H1 (cell line): Measurements from ENCODE around the gene TTBK1. TPM values are rescaled to one million over a fixed set of nuclear protein-coding genes. Genes with fewer than 3 reads are reported as not detected.
A peak's percentile ranks its signal among the peaks of the same experiment; 100 is the strongest.

Source experiments
- BRCA1 ChIP-seq: IDR thresholded peaks from 2 replicates; pipeline ENCODE4 v1.6.1; 2012; ENCODE audit warnings: low read depth, low read length, improper control_type of control experiment
- EP300 ChIP-seq, 2 experiments: IDR thresholded peaks; 1 replicate in 1 of 2; 2 replicates in 1 of 2; pipeline ENCODE4 v1.6.1; 2011 to 2012; ENCODE audit warnings: low read depth in 2 of 2, low read length in 2 of 2, mild to moderate bottlenecking in 2 of 2, borderline replicate concordance in 1 of 2, inconsistent platforms in 1 of 2, moderate library complexity in 1 of 2
- KDM1A ChIP-seq: fragments of 200-600, 300-600 bp; sonication (generic); IDR thresholded peaks from 2 replicates; pipeline ENCODE4 v1.7.1; 2016; ENCODE audit warnings: mild to moderate bottlenecking, low read length, borderline replicate concordance
- KDM4A ChIP-seq: IDR thresholded peaks from one replicate; pipeline ENCODE4 v1.7.1; 2012; ENCODE audit warnings: low read depth, mild to moderate bottlenecking, moderate library complexity, low read length, inconsistent platforms; ENCODE audit not compliant: severe bottlenecking
- KDM5A ChIP-seq: fragments of 200-600 bp; IDR thresholded peaks from 2 replicates; pipeline ENCODE4 v1.7.1; 2012; ENCODE audit warnings: mild to moderate bottlenecking, low read length, inconsistent platforms, mixed read lengths
- MAFK ChIP-seq: IDR thresholded peaks from 2 replicates; pipeline ENCODE4 v1.6.1; 2012; ENCODE audit warnings: low read depth, mild to moderate bottlenecking, improper control_type of control experiment, low read length
- PHF8 ChIP-seq: fragments of 200-600 bp; sonication (generic); conservative IDR thresholded peaks from 2 replicates; pipeline ENCODE4 v1.7.1; 2012; ENCODE audit warnings: low read depth, mild to moderate bottlenecking, inconsistent platforms, low read length, moderate library complexity
- RBBP5 ChIP-seq: IDR thresholded peaks from 2 replicates; pipeline ENCODE4 v1.7.1; 2012; ENCODE audit warnings: low read depth, mild to moderate bottlenecking, inconsistent platforms, low read length, moderate library complexity, borderline replicate concordance
- RNF2 ChIP-seq: fragments of 200-900, 300-1000 bp; sonication (generic); IDR thresholded peaks from 2 replicates; pipeline ENCODE4 v1.7.1; 2016; ENCODE audit warnings: borderline replicate concordance, low read depth, mild to moderate bottlenecking, antibody characterized with exemption, low read length; ENCODE audit not compliant: poor library complexity, severe bottlenecking; ENCODE audit errors: missing control alignments
- SUZ12 ChIP-seq: fragments of 200-600 bp; sonication (generic); IDR thresholded peaks from 2 replicates; pipeline ENCODE4 v1.6.1; 2012; ENCODE audit warnings: mild to moderate bottlenecking, inconsistent platforms, low read length, moderate library complexity, mixed read lengths
- polyA plus RNA-seq, 7 experiments: library from polyadenylated mRNA; depleted of rRNA in 3 of 7; stranded (reverse) in 5 of 7; unstranded in 2 of 7; fragments of >200 nt in 5 of 7; fragments of 200-250 nt in 2 of 7; gene quantifications; 1 replicate in 5 of 7; 2 replicates in 1 of 7; 4 replicates in 1 of 7; pipeline versions ENCODE4 v1.2.1 to v1.2.3, GENCODE V29; 2011 to 2013; ENCODE audit warnings: missing spikeins in 2 of 7, mixed read lengths in 2 of 7
- total RNA-seq: library from RNA; stranded (reverse); fragmentation: NEBNext Ultra II Directional; extraction: Animal tissue kit (Norgen Biotek cat#: 25700); gene quantifications from 2 replicates; pipeline ENCODE4 v1.2.1, GENCODE V29; 2021

The TTBK1 gene
- total and polyA plus RNA-seq, 2 of the 8 experiments (the other 6 are each of a cell fraction or from before 2014, with no cell fraction given), result 0.53 to 1.6 TPM

DNA sequence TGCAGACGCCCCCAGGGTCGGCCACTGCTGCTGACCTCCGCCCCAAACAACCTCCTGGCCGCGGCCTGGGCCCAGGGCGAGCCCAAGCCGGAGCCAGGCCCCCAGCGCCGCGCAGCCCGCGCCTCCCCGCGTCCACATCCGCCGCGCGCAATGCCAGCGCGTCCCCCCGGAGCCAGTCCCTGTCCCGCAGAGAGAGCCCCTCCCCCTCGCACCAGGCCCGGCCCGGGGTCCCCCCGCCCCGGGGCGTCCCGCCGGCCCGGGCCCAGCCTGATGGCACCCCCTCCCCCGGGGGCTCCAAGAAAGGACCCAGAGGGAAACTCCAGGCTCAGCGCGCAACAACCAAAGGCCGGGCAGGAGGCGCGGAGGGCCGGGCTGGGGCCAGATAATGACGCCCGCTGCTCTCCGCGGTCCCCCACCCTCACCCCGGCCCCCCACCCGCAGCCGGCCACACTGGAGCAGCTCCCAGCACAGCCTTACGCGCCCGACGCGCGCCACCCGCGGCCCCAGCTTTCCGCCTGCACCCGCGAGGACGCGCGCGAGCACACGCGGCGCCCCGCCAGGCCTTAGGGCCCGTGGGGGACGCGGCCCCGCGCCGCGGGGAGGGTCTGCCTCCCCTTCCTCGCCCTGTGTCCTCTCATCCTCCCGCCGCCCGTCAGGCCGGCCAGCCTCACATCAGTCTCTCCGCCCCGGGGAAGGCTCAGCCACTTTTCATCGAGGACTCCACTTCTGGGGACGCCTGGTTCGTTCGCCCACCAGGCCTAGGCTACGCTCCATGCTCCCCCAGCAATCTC is 41.9 kb downstream of the TTBK1 start (continued):
- TF ChIP-seq EP300 (IDR thresholded peaks at IDR 0.05; ENCODE audit: borderline replicate concordance in 1 of 2, low read depth in 2 of 2, low read length in 2 of 2) (no peak), RNF2 (no peak), SUZ12 (peak; percentile 61), KDM4A (peak; percentile 59), RBBP5 (no peak), PHF8 (no peak), BRCA1 (no peak), KDM5A (no peak), KDM1A (no peak), MAFK (no peak)
- TF ChIP-seq, all 59 proteins: peak for 5
